ENCODE measurements around the gene SPHK2.

SPHK2 gene

DNA sequence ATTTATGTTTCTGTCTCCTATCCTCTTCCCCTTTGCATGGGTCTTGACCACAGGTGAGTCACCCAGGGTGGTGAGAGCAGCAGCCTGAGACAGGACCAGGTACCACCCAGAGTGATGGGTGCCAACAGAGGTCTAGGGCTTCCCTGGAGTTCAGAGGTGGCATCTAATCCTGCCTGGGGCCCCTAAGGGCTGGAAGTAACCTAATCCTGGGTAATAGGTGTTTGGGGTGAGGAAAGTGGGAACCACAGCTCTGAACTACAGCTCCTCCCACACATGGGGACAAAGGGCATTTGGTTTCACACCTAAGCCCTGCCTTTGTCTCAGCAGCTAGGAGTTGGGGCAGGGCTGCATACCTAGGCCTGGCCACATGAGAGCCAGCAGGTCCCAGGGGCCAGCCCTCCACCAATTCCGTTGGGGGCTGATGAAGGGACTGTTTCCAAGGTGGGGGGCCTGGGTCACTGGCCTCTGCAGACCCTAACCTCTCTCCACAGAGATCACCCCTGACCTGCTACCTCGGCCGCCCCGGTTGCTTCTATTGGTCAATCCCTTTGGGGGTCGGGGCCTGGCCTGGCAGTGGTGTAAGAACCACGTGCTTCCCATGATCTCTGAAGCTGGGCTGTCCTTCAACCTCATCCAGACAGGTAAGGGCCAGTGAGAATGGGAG, 8.0 kb downstream of the SPHK2 start:
- H3K27ac ChIP-seq, result no peak overlapping the region
- TF ChIP-seq, protein P1, sequence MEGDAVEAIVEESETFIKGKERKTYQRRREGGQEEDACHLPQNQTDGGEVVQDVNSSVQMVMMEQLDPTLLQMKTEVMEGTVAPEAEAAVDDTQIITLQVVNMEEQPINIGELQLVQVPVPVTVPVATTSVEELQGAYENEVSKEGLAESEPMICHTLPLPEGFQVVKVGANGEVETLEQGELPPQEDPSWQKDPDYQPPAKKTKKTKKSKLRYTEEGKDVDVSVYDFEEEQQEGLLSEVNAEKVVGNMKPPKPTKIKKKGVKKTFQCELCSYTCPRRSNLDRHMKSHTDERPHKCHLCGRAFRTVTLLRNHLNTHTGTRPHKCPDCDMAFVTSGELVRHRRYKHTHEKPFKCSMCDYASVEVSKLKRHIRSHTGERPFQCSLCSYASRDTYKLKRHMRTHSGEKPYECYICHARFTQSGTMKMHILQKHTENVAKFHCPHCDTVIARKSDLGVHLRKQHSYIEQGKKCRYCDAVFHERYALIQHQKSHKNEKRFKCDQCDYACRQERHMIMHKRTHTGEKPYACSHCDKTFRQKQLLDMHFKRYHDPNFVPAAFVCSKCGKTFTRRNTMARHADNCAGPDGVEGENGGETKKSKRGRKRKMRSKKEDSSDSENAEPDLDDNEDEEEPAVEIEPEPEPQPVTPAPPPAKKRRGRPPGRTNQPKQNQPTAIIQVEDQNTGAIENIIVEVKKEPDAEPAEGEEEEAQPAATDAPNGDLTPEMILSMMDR (conservative IDR thresholded peaks at IDR 0.05), result no peak

DNA sequence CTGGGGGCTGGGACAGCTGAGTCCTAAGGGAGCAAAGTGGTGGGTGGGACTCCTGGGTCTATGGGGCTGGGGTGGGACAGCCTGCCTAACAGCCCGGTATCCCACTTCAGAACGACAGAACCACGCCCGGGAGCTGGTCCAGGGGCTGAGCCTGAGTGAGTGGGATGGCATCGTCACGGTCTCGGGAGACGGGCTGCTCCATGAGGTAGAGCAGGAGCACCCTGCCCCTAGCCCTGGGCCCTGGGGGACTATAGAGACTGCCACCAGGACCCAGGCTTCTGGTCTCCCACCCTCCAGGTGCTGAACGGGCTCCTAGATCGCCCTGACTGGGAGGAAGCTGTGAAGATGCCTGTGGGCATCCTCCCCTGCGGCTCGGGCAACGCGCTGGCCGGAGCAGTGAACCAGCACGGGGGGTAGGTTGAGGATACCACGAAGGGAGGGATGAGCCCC, 8.6 kb downstream of the SPHK2 start:
- TF ChIP-seq, protein P1 (conservative IDR thresholded peaks at IDR 0.05), result no peak
- H3K27ac ChIP-seq, result no peak overlapping the region

DNA sequence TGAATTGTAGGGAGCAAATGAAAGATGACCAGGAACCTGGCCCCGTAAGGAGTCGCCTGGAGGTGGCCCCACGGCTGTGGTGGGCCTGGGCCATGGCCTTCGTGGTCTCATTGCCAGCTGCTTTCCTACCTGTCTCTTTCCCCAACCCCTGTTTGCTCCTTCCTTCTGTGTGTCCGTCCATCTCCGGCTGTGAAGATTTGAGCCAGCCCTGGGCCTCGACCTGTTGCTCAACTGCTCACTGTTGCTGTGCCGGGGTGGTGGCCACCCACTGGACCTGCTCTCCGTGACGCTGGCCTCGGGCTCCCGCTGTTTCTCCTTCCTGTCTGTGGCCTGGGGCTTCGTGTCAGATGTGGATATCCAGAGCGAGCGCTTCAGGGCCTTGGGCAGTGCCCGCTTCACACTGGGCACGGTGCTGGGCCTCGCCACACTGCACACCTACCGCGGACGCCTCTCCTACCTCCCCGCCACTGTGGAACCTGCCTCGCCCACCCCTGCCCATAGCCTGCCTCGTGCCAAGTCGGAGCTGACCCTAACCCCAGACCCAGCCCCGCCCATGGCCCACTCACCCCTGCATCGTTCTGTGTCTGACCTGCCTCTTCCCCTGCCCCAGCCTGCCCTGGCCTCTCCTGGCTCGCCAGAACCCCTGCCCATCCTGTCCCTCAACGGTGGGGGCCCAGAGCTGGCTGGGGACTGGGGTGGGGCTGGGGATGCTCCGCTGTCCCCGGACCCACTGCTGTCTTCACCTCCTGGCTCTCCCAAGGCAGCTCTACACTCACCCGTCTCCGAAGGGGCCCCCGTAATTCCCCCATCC, 9.4 kb downstream of the SPHK2 start:
- no peak overlapping the region for H3K27ac ChIP-seq
- TF ChIP-seq, protein P1 (conservative IDR thresholded peaks at IDR 0.05), result no peak

DNA sequence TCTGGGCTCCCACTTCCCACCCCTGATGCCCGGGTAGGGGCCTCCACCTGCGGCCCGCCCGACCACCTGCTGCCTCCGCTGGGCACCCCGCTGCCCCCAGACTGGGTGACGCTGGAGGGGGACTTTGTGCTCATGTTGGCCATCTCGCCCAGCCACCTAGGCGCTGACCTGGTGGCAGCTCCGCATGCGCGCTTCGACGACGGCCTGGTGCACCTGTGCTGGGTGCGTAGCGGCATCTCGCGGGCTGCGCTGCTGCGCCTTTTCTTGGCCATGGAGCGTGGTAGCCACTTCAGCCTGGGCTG, 9.9 kb downstream of the SPHK2 start:
- TF ChIP-seq, protein P1 (conservative IDR thresholded peaks at IDR 0.05), result no peak
- H3K27ac ChIP-seq, result no peak overlapping the region

DNA sequence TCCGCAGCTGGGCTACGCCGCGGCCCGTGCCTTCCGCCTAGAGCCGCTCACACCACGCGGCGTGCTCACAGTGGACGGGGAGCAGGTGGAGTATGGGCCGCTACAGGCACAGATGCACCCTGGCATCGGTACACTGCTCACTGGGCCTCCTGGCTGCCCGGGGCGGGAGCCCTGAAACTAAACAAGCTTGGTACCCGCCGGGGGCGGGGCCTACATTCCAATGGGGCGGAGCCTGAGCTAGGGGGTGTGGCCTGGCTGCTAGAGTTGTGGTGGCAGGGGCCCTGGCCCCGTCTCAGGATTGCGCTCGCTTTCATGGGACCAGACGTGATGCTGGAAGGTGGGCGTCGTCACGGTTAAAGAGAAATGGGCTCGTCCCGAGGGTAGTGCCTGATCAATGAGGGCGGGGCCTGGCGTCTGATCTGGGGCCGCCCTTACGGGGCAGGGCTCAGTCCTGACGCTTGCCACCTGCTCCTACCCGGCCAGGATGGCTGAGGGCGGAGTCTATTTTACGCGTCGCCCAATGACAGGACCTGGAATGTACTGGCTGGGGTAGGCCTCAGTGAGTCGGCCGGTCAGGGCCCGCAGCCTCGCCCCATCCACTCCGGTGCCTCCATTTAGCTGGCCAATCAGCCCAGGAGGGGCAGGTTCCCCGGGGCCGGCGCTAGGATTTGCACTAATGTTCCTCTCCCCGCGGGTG, 10.4 kb downstream of the SPHK2 start:
- TF ChIP-seq, protein P1 (conservative IDR thresholded peaks at IDR 0.05), result no peak

DNA sequence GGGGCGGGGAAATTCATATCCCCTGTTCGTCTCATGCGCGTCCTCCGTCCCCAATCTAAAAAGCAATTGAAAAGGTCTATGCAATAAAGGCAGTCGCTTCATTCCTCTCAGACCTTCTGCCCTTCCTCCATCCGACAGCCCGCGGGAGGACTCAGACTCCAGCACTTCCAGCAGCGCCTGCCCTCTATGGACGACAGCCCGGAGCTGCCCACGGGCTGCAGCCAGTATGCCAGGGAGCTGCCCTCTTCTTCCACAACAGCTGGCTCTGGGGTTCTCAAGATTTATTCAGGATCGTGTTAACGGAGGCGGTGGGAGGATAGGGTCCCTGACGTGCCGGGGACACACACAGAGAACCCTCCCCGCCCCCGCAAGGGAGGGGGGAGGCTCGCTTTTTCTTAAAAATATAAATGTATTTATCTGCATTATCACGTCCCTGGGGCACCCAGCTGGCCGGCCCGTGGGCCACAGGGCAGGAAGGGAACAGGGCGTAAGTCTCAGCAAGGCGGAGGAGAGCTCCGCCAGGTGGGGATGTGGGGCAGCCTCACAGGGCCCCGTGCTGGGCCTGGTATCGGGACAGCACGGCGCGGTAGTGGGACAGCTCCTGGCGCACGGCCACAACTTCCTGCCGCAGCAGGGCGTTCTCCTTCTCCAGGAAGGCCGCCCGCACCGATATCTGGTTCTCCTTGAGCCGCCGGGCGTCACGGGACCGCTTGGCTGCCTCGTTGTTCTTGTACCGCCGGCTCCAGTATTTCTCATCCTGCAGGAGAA, 11.2 kb downstream of the SPHK2 start:
- H3K27ac ChIP-seq, result peak overlapping the region; percentile 95
- TF ChIP-seq, protein P1 (conservative IDR thresholded peaks at IDR 0.05), result peak; percentile 20; the same call in 1 of the 2 replicates

More for the DNA sequence above, 10.4 kb downstream of the SPHK2 start:
- H3K27ac ChIP-seq, result peak overlapping the region; percentile 95
